ENCODE results near the gene KCNMA1. TPM values are rescaled to one million over a fixed set of nuclear protein-coding genes. Genes with fewer than 3 reads are reported as not detected.

The KCNMA1 gene
- total RNA-seq, 1 donor from 2014 or later: 41.3 TPM

GRCh38 chr10:77152256-77152655 lies 485.4 kb downstream of the KCNMA1 start:
- DNase-seq (no peak), ATAC-seq (no peak)
- Histone ChIP-seq H3K36me3 (no peaks in the 10 kb centered on the region), H3K4me3 (no peak overlapping the region), H3K9me3 (no peaks in the 10 kb centered on the region), H3K27me3 (ENCODE audit: low read depth) (no peaks in the 10 kb centered on the region), H3K27ac (no peak overlapping the region), H3K4me1 (no peaks in the 10 kb centered on the region)
- no peak for TF ChIP-seq CTCF (IDR thresholded peaks at IDR 0.05)
- intact Hi-C loops (cut with DNase I): no loop called here

- no peaks in the 10 kb centered on the region for H3K36me3 ChIP-seq
- ATAC-seq (no peak), DNase-seq (no peak)
- H3K4me3 ChIP-seq: no peak overlapping the region
- no peaks in the 10 kb centered on the region for H3K27me3 ChIP-seq (ENCODE audit: low read depth)
- no peaks in the 10 kb centered on the region for H3K9me3 ChIP-seq
- no peaks in the 10 kb centered on the region for H3K4me1 ChIP-seq
- no peak for TF ChIP-seq CTCF (IDR thresholded peaks at IDR 0.05)
- intact Hi-C loops (cut with DNase I): no loop called here
- H3K27ac ChIP-seq: no peak overlapping the region
Observed at GRCh38 chr10:77151408-77151807, 486.2 kb downstream of the KCNMA1 start.

GRCh38 chr10:77149706-77150105 lies 487.9 kb downstream of the KCNMA1 start:
- intact Hi-C loops (cut with DNase I): no loop called here
- H3K4me1 ChIP-seq: no peaks in the 10 kb centered on the region
- ATAC-seq (no peak), DNase-seq (no peak)
- no peaks in the 10 kb centered on the region for H3K9me3 ChIP-seq
- H3K27me3 ChIP-seq (ENCODE audit: low read depth): no peaks in the 10 kb centered on the region
- H3K36me3 ChIP-seq: no peaks in the 10 kb centered on the region
- TF ChIP-seq CTCF (IDR thresholded peaks at IDR 0.05): no peak
- H3K27ac ChIP-seq: no peak overlapping the region
- no peak overlapping the region for H3K4me3 ChIP-seq

- Histone ChIP-seq H3K4me1 (no peaks in the 10 kb centered on the region), H3K27me3 (ENCODE audit: low read depth) (no peaks in the 10 kb centered on the region), H3K36me3 (no peaks in the 10 kb centered on the region), H3K27ac (no peak overlapping the region), H3K9me3 (no peaks in the 10 kb centered on the region), H3K4me3 (no peak overlapping the region)
- no peak for TF ChIP-seq CTCF (IDR thresholded peaks at IDR 0.05)
- DNase-seq (no peak), ATAC-seq (no peak)
- intact Hi-C loops (cut with DNase I): no loop called here
Observed at GRCh38 chr10:77149001-77149400, 488.6 kb downstream of the KCNMA1 start.

- DNase-seq (no peak), ATAC-seq (no peak)
- H3K4me1 ChIP-seq: no peaks in the 10 kb centered on the region
- no peaks in the 10 kb centered on the region for H3K9me3 ChIP-seq
- no peaks in the 10 kb centered on the region for H3K36me3 ChIP-seq
- intact Hi-C loops (cut with DNase I): no loop called here
- TF ChIP-seq CTCF (IDR thresholded peaks at IDR 0.05): no peak
- no peak overlapping the region for H3K4me3 ChIP-seq
- no peak overlapping the region for H3K27ac ChIP-seq
- no peaks in the 10 kb centered on the region for H3K27me3 ChIP-seq (ENCODE audit: low read depth)
Observed at GRCh38 chr10:77147871-77148270, 489.7 kb downstream of the KCNMA1 start.
